ENCODE results near the gene KCNH8. TPM values are rescaled to one million over a fixed set of nuclear protein-coding genes. Genes with fewer than 3 reads are reported as not detected.

KCNH8 gene
- total RNA-seq, 4 donors from 2014 or later, result 0.18 to 4.1 (median 1.7) TPM

DNA sequence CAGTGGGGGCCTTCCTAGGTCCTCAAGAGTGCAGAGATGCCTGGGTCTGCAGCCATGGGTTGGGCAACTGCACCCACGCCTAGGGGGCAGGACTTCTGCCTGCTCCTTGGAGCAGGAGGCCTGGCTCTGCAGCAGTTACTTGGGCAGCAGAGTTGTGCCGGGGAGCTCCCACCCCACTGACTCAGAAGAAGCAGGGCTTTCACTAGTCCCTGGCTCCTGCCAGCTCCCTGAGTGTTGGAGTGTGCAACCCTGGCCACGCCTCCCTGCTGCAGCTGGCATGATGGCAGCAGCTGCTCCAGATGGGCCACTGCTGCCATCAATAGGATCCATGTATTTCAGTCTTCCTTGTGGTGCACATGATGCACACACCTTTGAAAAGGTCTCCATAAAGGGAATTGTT lies 40.6 kb upstream of the KCNH8 start:
- TF ChIP-seq POLR2A (IDR thresholded peaks at IDR 0.05), result no peak
- TF ChIP-seq, protein P1, sequence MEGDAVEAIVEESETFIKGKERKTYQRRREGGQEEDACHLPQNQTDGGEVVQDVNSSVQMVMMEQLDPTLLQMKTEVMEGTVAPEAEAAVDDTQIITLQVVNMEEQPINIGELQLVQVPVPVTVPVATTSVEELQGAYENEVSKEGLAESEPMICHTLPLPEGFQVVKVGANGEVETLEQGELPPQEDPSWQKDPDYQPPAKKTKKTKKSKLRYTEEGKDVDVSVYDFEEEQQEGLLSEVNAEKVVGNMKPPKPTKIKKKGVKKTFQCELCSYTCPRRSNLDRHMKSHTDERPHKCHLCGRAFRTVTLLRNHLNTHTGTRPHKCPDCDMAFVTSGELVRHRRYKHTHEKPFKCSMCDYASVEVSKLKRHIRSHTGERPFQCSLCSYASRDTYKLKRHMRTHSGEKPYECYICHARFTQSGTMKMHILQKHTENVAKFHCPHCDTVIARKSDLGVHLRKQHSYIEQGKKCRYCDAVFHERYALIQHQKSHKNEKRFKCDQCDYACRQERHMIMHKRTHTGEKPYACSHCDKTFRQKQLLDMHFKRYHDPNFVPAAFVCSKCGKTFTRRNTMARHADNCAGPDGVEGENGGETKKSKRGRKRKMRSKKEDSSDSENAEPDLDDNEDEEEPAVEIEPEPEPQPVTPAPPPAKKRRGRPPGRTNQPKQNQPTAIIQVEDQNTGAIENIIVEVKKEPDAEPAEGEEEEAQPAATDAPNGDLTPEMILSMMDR (IDR thresholded peaks at IDR 0.05), result no peak
- Histone ChIP-seq H3K27me3 (no peaks in the 10 kb centered on the region), H3K36me3 (no peaks in the 10 kb centered on the region), H3K9me3 (no peaks in the 10 kb centered on the region), H3K4me3 (no peak overlapping the region), H3K27ac (no peak overlapping the region), H3K4me1 (no peaks in the 10 kb centered on the region)
- DNase-seq, result no peak

DNA sequence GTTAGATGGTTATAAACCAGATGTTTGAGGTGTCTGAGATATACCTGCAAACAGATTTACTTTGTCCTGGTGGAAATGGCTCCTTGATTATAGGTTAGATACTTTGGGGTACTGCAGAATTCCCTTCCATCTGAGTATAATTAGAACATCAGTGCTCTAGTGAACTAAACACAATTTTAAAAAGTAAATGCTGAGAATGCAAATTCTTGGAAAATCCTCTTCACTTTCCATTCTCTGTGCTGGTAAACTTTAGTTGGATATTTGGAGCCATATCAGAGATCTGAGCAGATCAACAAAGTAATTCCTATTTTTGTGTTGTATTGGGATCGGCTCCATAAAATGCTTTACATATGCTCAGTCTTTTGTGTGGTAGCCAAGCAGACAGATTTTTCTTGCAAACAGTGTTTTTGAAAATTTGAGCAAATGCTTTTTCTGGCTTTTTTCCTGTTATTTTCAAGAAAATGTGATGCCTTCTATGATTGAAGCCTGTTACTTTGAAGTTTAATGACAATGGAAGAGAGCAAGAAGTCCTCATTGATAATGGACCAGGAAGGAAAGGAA lies 37.9 kb upstream of the KCNH8 start:
- H3K27me3 ChIP-seq, result no peaks in the 10 kb centered on the region
- H3K4me3 ChIP-seq, result no peak overlapping the region
- H3K9me3 ChIP-seq, result no peaks in the 10 kb centered on the region
- no peaks in the 10 kb centered on the region for H3K4me1 ChIP-seq
- no peak for DNase-seq
- H3K36me3 ChIP-seq, result no peaks in the 10 kb centered on the region
- TF ChIP-seq, protein P1 (IDR thresholded peaks at IDR 0.05), result no peak
- no peak overlapping the region for H3K27ac ChIP-seq

DNA sequence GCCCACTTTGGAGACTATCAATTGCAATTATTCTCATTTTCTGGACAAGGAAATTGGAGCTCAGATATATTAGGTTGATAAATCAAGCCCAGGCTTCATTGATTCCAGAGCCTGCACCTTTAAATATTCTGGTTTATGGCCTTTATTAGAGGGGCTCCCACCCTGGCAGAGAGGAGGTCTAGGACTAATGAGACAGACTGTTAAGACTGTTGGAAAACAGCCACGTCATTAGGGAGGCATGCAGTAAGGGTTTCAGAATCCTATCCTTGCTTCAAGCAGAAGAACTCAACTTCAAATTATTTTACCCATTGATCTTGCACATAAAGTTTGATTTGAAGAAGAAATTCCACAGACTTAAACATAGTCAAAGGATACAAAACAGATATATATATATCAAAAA lies 33.8 kb upstream of the KCNH8 start:
- Histone ChIP-seq H3K27ac (no peak overlapping the region), H3K4me1 (no peaks in the 10 kb centered on the region), H3K4me3 (no peak overlapping the region), H3K36me3 (no peaks in the 10 kb centered on the region), H3K27me3 (no peaks in the 10 kb centered on the region), H3K9me3 (no peaks in the 10 kb centered on the region)
- TF ChIP-seq POLR2A (IDR thresholded peaks at IDR 0.05), result no peak
- TF ChIP-seq, protein P1 (IDR thresholded peaks at IDR 0.05), result no peak
- no peak for DNase-seq

DNA sequence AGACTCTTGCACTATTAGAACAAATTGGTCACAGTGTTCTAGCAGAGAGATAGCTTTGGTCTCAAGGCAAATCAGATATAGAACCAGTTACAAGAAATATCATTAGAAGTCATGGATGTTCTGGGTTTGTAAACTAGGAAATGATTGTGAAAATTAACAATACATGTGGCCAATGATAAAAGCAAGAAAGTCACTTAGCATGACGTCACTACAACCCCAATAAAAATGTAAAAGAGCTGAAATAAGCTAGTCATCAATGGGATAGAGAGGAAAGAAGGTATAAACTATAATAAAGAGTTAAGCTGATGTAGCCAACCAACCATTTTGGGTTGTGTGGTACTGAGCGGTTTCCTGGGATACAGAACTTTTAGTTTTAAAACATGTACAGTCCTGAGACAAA lies 32.1 kb upstream of the KCNH8 start:
- Histone ChIP-seq H3K36me3 (no peaks in the 10 kb centered on the region), H3K27me3 (no peaks in the 10 kb centered on the region), H3K4me1 (no peaks in the 10 kb centered on the region), H3K27ac (no peak overlapping the region), H3K9me3 (no peaks in the 10 kb centered on the region), H3K4me3 (no peak overlapping the region)
- no peak for TF ChIP-seq POLR2A (IDR thresholded peaks at IDR 0.05)
- TF ChIP-seq, protein P1 (IDR thresholded peaks at IDR 0.05), result no peak
- no peak for DNase-seq

DNA sequence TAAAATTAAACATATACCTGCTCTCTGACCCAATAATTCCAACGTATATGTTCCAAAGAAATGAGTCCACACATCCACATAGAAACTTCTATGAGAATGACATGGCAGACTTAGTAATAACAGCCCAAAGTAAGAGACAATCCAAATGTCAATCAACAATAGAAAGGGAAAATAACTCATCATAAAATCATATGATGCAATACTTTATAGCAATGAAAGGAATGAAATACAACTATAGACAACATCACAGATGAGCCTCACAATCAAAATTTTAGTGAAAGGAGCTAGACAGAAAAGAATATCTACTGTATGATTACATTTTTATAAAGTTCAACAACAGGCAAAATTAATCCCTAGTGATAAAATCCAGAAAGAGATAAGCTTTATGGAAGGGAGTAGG lies 23.6 kb upstream of the KCNH8 start:
- DNase-seq, result no peak
- no peaks in the 10 kb centered on the region for H3K4me1 ChIP-seq
- H3K36me3 ChIP-seq, result no peaks in the 10 kb centered on the region
- no peak overlapping the region for H3K4me3 ChIP-seq
- TF ChIP-seq, protein P1 (IDR thresholded peaks at IDR 0.05), result no peak
- TF ChIP-seq POLR2A (IDR thresholded peaks at IDR 0.05), result no peak
- H3K27ac ChIP-seq, result no peak overlapping the region
- H3K27me3 ChIP-seq, result no peaks in the 10 kb centered on the region
- no peaks in the 10 kb centered on the region for H3K9me3 ChIP-seq

DNA sequence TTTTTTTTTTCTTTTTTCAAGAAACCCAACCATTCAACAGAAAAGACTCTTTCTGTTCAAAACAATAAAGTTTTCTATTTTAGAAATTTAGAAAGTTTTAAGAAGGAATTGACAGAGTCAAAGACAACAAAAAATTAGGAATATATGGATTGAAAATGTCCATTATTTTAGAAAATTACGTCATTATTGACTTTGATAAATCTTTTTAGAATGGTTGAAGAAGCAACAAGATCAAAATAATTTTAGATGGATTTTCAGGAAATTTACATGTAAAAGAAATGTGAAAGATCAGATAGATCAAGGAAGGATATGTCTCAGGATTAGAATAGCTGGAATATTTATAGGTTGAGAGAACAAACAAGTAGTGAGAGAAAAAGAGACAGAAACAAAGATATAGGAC lies 8.4 kb upstream of the KCNH8 start:
- Histone ChIP-seq H3K4me3 (no peak overlapping the region), H3K4me1 (no peaks in the 10 kb centered on the region), H3K27me3 (no peaks in the 10 kb centered on the region), H3K36me3 (no peaks in the 10 kb centered on the region), H3K9me3 (no peaks in the 10 kb centered on the region), H3K27ac (no peak overlapping the region)
- no peak for DNase-seq
- TF ChIP-seq POLR2A (IDR thresholded peaks at IDR 0.05), result no peak
- TF ChIP-seq, protein P1 (IDR thresholded peaks at IDR 0.05), result no peak

All from Peyer's patch (tissue), 4 donors.